ENCODE data around the gene MYD88. TPM values are rescaled to one million over a fixed set of nuclear protein-coding genes. Genes with fewer than 3 reads are reported as not detected.

The MYD88 gene
- total RNA-seq, 1 experiment from 2014 or later = 21.2 TPM

- no peaks in the 10 kb centered on the region for H3K36me3 ChIP-seq (ENCODE audit: control insufficient read depth, insufficient read depth, low read length)
- no peaks in the 10 kb centered on the region for H3K27me3 ChIP-seq (replicated peaks; ENCODE audit: control insufficient read depth, insufficient read depth, low read length)
- intact Hi-C loops (cut with micrococcal nuclease; ENCODE audit: unreplicated experiment) = no loop called here
- POLR2A ChIA-PET = no interaction called here
- no peaks in the 10 kb centered on the region for H3K36me3 Mint-ChIP-seq (ENCODE audit: insufficient read depth, unreplicated experiment)
- H3K27me3 Mint-ChIP-seq (ENCODE audit: insufficient read depth, unreplicated experiment) = no peaks in the 10 kb centered on the region
- TF ChIP-seq CTCF (IDR thresholded peaks at IDR 0.05; ENCODE audit: insufficient read depth in 1 of 2, low read depth in 1 of 2, low read length in 1 of 2, severe bottlenecking in 1 of 2, unreplicated experiment in 1 of 2) = no peak
- CTCF ChIA-PET = no interaction called here
- BruUV-seq (replicated peaks) = no TSS peak
- H3K9me3 Mint-ChIP-seq (ENCODE audit: unreplicated experiment) = no peaks in the 10 kb centered on the region
- H3K27ac Mint-ChIP-seq (ENCODE audit: unreplicated experiment) = no peak overlapping the region
- no peak for DNase-seq
- H3K9me3 ChIP-seq = no peaks in the 10 kb centered on the region
- H3K4me1 Mint-ChIP-seq (ENCODE audit: low read depth, unreplicated experiment) = peaks cover 13% of the 10 kb centered on the region
- no peaks in the 10 kb centered on the region for H3K4me1 ChIP-seq
- H3K4me3 Mint-ChIP-seq (ENCODE audit: unreplicated experiment) = no peak overlapping the region
- H3K4me3 ChIP-seq (ENCODE audit: low read depth, low read length) = no peak overlapping the region
These were observed 40.1 kb upstream of the MYD88 start for GRCh38 chr3:38098376-38098723.

DNA sequence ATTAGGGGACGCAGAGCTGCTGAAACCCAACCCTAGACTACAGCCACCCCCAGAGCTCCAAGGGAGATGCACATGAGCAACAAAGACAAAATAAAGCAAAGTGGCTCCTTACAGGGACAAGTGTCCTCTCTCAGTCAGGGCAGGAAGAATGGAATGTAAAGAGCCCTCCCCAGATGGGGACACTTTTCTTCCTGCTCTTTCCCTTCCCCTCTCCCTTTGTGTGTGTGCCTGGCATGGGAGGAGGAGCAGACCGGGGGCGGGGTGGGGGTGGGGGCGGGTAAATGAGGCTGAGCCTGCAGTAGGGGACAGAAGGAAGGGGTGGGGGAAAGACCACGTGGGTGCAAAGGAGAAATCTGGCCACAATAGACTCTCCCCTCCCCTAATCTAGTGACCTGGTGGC is 38.9 kb upstream of the MYD88 start:
- ChIA-PET CTCF (no interaction called here), POLR2A (no interaction called here)
- Histone ChIP-seq H3K9me3 (no peaks in the 10 kb centered on the region), H3K4me3 (ENCODE audit: low read depth, low read length) (no peak overlapping the region), H3K27me3 (replicated peaks; ENCODE audit: control insufficient read depth, insufficient read depth, low read length) (no peaks in the 10 kb centered on the region), H3K36me3 (ENCODE audit: control insufficient read depth, insufficient read depth, low read length) (no peaks in the 10 kb centered on the region), H3K4me1 (no peaks in the 10 kb centered on the region)
- BruUV-seq (replicated peaks) = no TSS peak
- intact Hi-C loops (cut with micrococcal nuclease; ENCODE audit: unreplicated experiment) = no loop called here
- no peak for TF ChIP-seq CTCF (IDR thresholded peaks at IDR 0.05; ENCODE audit: insufficient read depth in 1 of 2, low read depth in 1 of 2, low read length in 1 of 2, severe bottlenecking in 1 of 2, unreplicated experiment in 1 of 2)
- Mint-ChIP-seq H3K36me3 (ENCODE audit: insufficient read depth, unreplicated experiment) (no peaks in the 10 kb centered on the region), H3K9me3 (ENCODE audit: unreplicated experiment) (peaks cover under 1% of the 10 kb centered on the region), H3K4me3 (ENCODE audit: unreplicated experiment) (no peak overlapping the region), H3K27ac (ENCODE audit: unreplicated experiment) (no peak overlapping the region), H3K27me3 (ENCODE audit: insufficient read depth, unreplicated experiment) (no peaks in the 10 kb centered on the region), H3K4me1 (ENCODE audit: low read depth, unreplicated experiment) (peaks cover 13% of the 10 kb centered on the region)
- no peak for DNase-seq

- Histone ChIP-seq H3K4me3 (ENCODE audit: low read depth, low read length) (no peak overlapping the region), H3K4me1 (no peaks in the 10 kb centered on the region), H3K9me3 (peaks cover 5% of the 10 kb centered on the region; the same call in 1 of the 2 replicates), H3K27me3 (replicated peaks; ENCODE audit: control insufficient read depth, insufficient read depth, low read length) (no peaks in the 10 kb centered on the region), H3K36me3 (ENCODE audit: control insufficient read depth, insufficient read depth, low read length) (no peaks in the 10 kb centered on the region)
- peaks cover 11% of the 10 kb centered on the region for H3K9me3 Mint-ChIP-seq (ENCODE audit: unreplicated experiment)
- TF ChIP-seq CTCF (IDR thresholded peaks at IDR 0.05; ENCODE audit: insufficient read depth in 1 of 2, low read depth in 1 of 2, low read length in 1 of 2, severe bottlenecking in 1 of 2, unreplicated experiment in 1 of 2) = no peak
- peaks cover 4% of the 10 kb centered on the region for H3K27me3 Mint-ChIP-seq (ENCODE audit: insufficient read depth, unreplicated experiment)
- DNase-seq = no peak
- H3K36me3 Mint-ChIP-seq (ENCODE audit: insufficient read depth, unreplicated experiment) = no peaks in the 10 kb centered on the region
- no peak overlapping the region for H3K27ac Mint-ChIP-seq (ENCODE audit: unreplicated experiment)
- H3K4me3 Mint-ChIP-seq (ENCODE audit: unreplicated experiment) = no peak overlapping the region
- intact Hi-C loops (cut with micrococcal nuclease; ENCODE audit: unreplicated experiment) = no loop called here
- CTCF ChIA-PET = no interaction called here
- H3K4me1 Mint-ChIP-seq (ENCODE audit: low read depth, unreplicated experiment) = peaks cover 13% of the 10 kb centered on the region
- no TSS peak for BruUV-seq (replicated peaks)
- POLR2A ChIA-PET = no interaction called here
These were observed 38.0 kb upstream of the MYD88 start for GRCh38 chr3:38100498-38100897.

Measured in Caco-2 (cell line).